AG04450 (cell line): ENCODE results near the gene HSD3B7. TPM values are rescaled to one million over a fixed set of nuclear protein-coding genes. Genes with fewer than 3 reads are reported as not detected.

Source experiments
- CTCF ChIA-PET: fragments of 300-600, 350-600 bp; formaldehyde crosslinking; extraction: SDS; loops from one replicate; lab custom pipeline; 2022; ENCODE audit warnings: antibody characterized with exemption, inconsistent platforms; lab: Charles Lee
- POLR2A ChIA-PET: fragments of 350-600 bp; formaldehyde crosslinking; extraction: SDS; loops from one replicate; lab custom pipeline; 2021; ENCODE audit warnings: antibody characterized with exemption, inconsistent platforms; lab: Yijun Ruan, JAX
- DNase-seq: peaks from one replicate; pipeline ENCODE4 v3.0.0-alpha.2; 2011; ENCODE audit warnings: low read depth, low spot score
- H3K27ac ChIP-seq: one replicate; pipeline ENCODE4 v1.5.1; 2012; ENCODE audit warnings: low read depth, low read length, control low read depth
- H3K27me3 ChIP-seq: one replicate; pipeline ENCODE4 v1.6.0; 2012; ENCODE audit warnings: low read length; ENCODE audit not compliant: control insufficient read depth, insufficient read depth
- H3K4me3 ChIP-seq: 2 replicates; pipeline ENCODE4 v1.5.1; 2011; ENCODE audit warnings: mild to moderate bottlenecking, low read depth, low read length, control low read depth
- H3K9me3 ChIP-seq: 2 replicates; pipeline ENCODE4 v1.5.1; 2012; ENCODE audit warnings: low read length; ENCODE audit not compliant: control insufficient read depth, insufficient read depth
- CTCF ChIP-seq: IDR thresholded peaks from 2 replicates; pipeline ENCODE4 v1.5.1; 2011; ENCODE audit warnings: low read depth, low read length, control low read depth, inconsistent platforms
- polyA plus RNA-seq: library from polyadenylated mRNA; depleted of rRNA; stranded (reverse); fragments of >200 nt; gene quantifications from 2 replicates; pipeline ENCODE4 v1.2.3, GENCODE V29; 2011

HSD3B7 gene
- polyA plus RNA-seq, 1 experiment, result 6.1 TPM

- no peak for DNase-seq
- CTCF ChIA-PET, result no interaction called here
- POLR2A ChIA-PET, result interaction anchor here (0.6 to 1.1 kb wide), 5 partner anchors 9 to 802 kb away, joined by 3 to 6 read pairs (median 4); partner anchors contain the start of gene FBXL19
- Histone ChIP-seq H3K9me3 (no peaks in the 10 kb centered on the region; the same call in 1 of the 2 replicates), H3K4me3 (peak within 1 kb of the TSS; percentile 78), H3K27ac (peak within 1 kb of the TSS; percentile 52), H3K27me3 (no peaks in the 10 kb centered on the region)
- no peak for TF ChIP-seq CTCF
These were observed 36.0 kb upstream of the HSD3B7 start, which contains the start of gene ORAI3 for GRCh38 chr16:30948667-30949649. Gene ORAI3, plus strand, starts transcription at chr16:30949068. Its CDS starts 222 bp downstream, at chr16:30949290.

GRCh38 chr16:30949650-30950515, 35.1 kb upstream of the HSD3B7 start:
- TF ChIP-seq CTCF, result 0 out of 2 replicates have a peak, but pooled peaks have one; percentile 13
- no peak for DNase-seq
- ChIA-PET POLR2A (interaction anchor here (0.6 to 1.1 kb wide), 5 partner anchors 10 to 801 kb away, joined by 3 to 6 read pairs (median 4); partner anchors contain the start of gene FBXL19), CTCF (interaction anchor here (1.1 to 1.2 kb wide), 3 partner anchors 8 to 68 kb away, joined by 3 to 5 read pairs (median 3); no protein-coding TSS in a partner anchor)
- peak overlapping the region; percentile 78 for H3K4me3 ChIP-seq
- H3K27ac ChIP-seq, result no peak overlapping the region
- H3K27me3 ChIP-seq, result no peaks in the 10 kb centered on the region
- no peaks in the 10 kb centered on the region; the same call in 1 of the 2 replicates for H3K9me3 ChIP-seq

- no peak for TF ChIP-seq CTCF
- CTCF ChIA-PET, result interaction anchor here (1.1 to 1.2 kb wide), 3 partner anchors 9 to 69 kb away, joined by 3 to 5 read pairs (median 3); no protein-coding TSS in a partner anchor
- Histone ChIP-seq H3K27ac (no peak overlapping the region), H3K27me3 (no peaks in the 10 kb centered on the region), H3K9me3 (no peaks in the 10 kb centered on the region; the same call in 1 of the 2 replicates), H3K4me3 (peak overlapping the region; percentile 78)
- POLR2A ChIA-PET, result no interaction called here
- DNase-seq, result no peak
These were observed 34.4 kb upstream of the HSD3B7 start for GRCh38 chr16:30950516-30951065.

- POLR2A ChIA-PET, result interaction anchor here (0.6 kb wide), 1 partner anchor 205 kb away, joined by 3 read pairs; no protein-coding TSS in a partner anchor
- DNase-seq, result no peak
These were observed 33.8 kb upstream of the HSD3B7 start for GRCh38 chr16:30951193-30951592.

More at GRCh38 chr16:30951193-30951592, 33.8 kb upstream of the HSD3B7 start:
- CTCF ChIA-PET, result interaction anchor here (1.1 kb wide), 1 partner anchor 70 kb away, joined by 5 read pairs; no protein-coding TSS in a partner anchor
- Histone ChIP-seq H3K27me3 (no peaks in the 10 kb centered on the region), H3K4me3 (no peak overlapping the region), H3K27ac (no peak overlapping the region), H3K9me3 (no peaks in the 10 kb centered on the region; the same call in 1 of the 2 replicates)
- no peak for TF ChIP-seq CTCF
